Measurements from ENCODE around the gene DNAH14.
"Not testable (repeated sequence)": the region's sequence is repeated elsewhere in the genome, so short reads cannot be mapped to it uniquely, and the experiment has no call there.

DNA sequence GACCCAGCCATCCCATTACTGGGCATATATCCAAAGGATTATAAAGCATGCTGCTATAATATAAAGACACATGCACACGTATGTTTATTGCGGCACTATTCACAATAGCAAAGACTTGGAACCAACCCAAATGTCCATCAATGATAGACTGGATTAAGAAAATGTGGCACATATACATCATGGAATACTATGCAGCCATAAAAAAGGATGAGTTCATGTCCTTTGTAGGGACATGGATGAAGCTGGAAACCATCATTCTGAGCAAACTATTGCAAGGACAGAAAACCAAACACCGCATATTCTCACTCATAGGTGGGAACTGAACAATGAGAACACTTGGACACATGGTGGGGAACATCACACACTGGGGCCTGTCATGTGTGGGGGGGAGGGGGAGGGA is 457.4 kb downstream of the DNAH14 start:
- not testable (repeated sequence) for TF ChIP-seq POLR2AphosphoS5 (IDR thresholded peaks at IDR 0.05)
- TF ChIP-seq, protein P1, sequence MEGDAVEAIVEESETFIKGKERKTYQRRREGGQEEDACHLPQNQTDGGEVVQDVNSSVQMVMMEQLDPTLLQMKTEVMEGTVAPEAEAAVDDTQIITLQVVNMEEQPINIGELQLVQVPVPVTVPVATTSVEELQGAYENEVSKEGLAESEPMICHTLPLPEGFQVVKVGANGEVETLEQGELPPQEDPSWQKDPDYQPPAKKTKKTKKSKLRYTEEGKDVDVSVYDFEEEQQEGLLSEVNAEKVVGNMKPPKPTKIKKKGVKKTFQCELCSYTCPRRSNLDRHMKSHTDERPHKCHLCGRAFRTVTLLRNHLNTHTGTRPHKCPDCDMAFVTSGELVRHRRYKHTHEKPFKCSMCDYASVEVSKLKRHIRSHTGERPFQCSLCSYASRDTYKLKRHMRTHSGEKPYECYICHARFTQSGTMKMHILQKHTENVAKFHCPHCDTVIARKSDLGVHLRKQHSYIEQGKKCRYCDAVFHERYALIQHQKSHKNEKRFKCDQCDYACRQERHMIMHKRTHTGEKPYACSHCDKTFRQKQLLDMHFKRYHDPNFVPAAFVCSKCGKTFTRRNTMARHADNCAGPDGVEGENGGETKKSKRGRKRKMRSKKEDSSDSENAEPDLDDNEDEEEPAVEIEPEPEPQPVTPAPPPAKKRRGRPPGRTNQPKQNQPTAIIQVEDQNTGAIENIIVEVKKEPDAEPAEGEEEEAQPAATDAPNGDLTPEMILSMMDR (IDR thresholded peaks at IDR 0.05) = not testable (repeated sequence)
